Liver (tissue), 9 donors: ENCODE measurements around the gene VASN. TPM values are rescaled to one million over a fixed set of nuclear protein-coding genes. Genes with fewer than 3 reads are reported as not detected.

Experiments used
- DNase-seq: peaks from one replicate; pipeline ENCODE4 v3.0.0-alpha.2; 2017; ENCODE audit warnings: low spot score
- H3K27ac ChIP-seq, 2 donors: one replicate each; pipeline ENCODE4 v1.7.0; 2013; ENCODE audit warnings: inconsistent platforms in 2 of 2, low read length in 2 of 2, control low read depth in 1 of 2, low read depth in 1 of 2, mild to moderate bottlenecking in 1 of 2
- H3K27me3 ChIP-seq, 4 donors: one replicate each; pipeline versions ENCODE4 v1.6.1 to v1.7.0; 2013; ENCODE audit warnings: low read length in 3 of 4, inconsistent platforms in 1 of 4, mild to moderate bottlenecking in 1 of 4, moderate library complexity in 1 of 4; ENCODE audit not compliant: control insufficient read depth in 4 of 4, insufficient read depth in 4 of 4
- H3K36me3 ChIP-seq, 4 donors: one replicate each; pipeline versions ENCODE4 v1.6.1 to v1.7.0; 2013; ENCODE audit warnings: low read length in 3 of 4, mild to moderate bottlenecking in 3 of 4, low read depth in 1 of 4, moderate library complexity in 1 of 4; ENCODE audit not compliant: control insufficient read depth in 4 of 4, insufficient read depth in 3 of 4
- H3K4me1 ChIP-seq, 4 donors: one replicate each; pipeline versions ENCODE4 v1.6.1 to v1.7.0; 2013; ENCODE audit warnings: low read length in 3 of 4, mild to moderate bottlenecking in 3 of 4, moderate library complexity in 1 of 4; ENCODE audit not compliant: control insufficient read depth in 4 of 4, insufficient read depth in 4 of 4
- H3K4me3 ChIP-seq, 3 donors: one replicate each; pipeline versions ENCODE4 v1.6.1 to v1.7.0; 2013; ENCODE audit warnings: low read length in 3 of 3, control low read depth in 1 of 3, low read depth in 1 of 3, mild to moderate bottlenecking in 1 of 3
- H3K9ac ChIP-seq, 2 donors: one replicate each; pipeline ENCODE4 v1.7.0; 2013; ENCODE audit warnings: low read length in 2 of 2, mild to moderate bottlenecking in 2 of 2, moderate library complexity in 2 of 2, control low read depth in 1 of 2, low read depth in 1 of 2
- H3K9me3 ChIP-seq, 4 donors: one replicate each; pipeline versions ENCODE4 v1.6.1 to v1.7.0; 2013; ENCODE audit warnings: low read length in 3 of 4; ENCODE audit not compliant: control insufficient read depth in 4 of 4
- ATF3 ChIP-seq: IDR thresholded peaks from 2 replicates; pipeline ENCODE4 v1.6.1; 2016; ENCODE audit warnings: antibody characterized with exemption
- CTCF ChIP-seq: fragments of 150-350 bp; IDR thresholded peaks from 2 replicates; pipeline ENCODE4 v1.5.1; 2017; ENCODE audit warnings: improper control_type of control experiment, low read depth, low read length; ENCODE audit not compliant: missing input control
- EGR1 ChIP-seq, 2 donors: IDR thresholded peaks; 2 replicates each; pipeline ENCODE4 v1.6.1; 2016 to 2018; ENCODE audit warnings: antibody characterized with exemption in 2 of 2, low read depth in 2 of 2
- FOXA1 ChIP-seq: IDR thresholded peaks from 2 replicates; pipeline ENCODE4 v1.6.1; 2016; ENCODE audit warnings: antibody characterized with exemption
- FOXA2 ChIP-seq: IDR thresholded peaks from 2 replicates; pipeline ENCODE4 v1.6.1; 2016; ENCODE audit warnings: antibody characterized with exemption
- GABPA ChIP-seq, 2 donors: IDR thresholded peaks in 1 of 2; conservative IDR thresholded peaks in 1 of 2; 2 replicates each; pipeline ENCODE4 v1.6.1; 2016; ENCODE audit warnings: antibody characterized with exemption in 2 of 2, mild to moderate bottlenecking in 1 of 2, moderate library complexity in 1 of 2
- HNF4A ChIP-seq, 2 donors: conservative IDR thresholded peaks; 2 replicates each; pipeline ENCODE4 v1.6.1; 2016; ENCODE audit warnings: antibody characterized with exemption in 2 of 2, mild to moderate bottlenecking in 2 of 2
- HNF4G ChIP-seq: IDR thresholded peaks from 2 replicates; pipeline ENCODE4 v1.6.1; 2016; ENCODE audit warnings: antibody characterized with exemption
- JUND ChIP-seq, 2 donors: IDR thresholded peaks; 2 replicates each; pipeline ENCODE4 v1.6.1; 2016; ENCODE audit warnings: antibody characterized with exemption in 2 of 2
- MAX ChIP-seq: IDR thresholded peaks from 2 replicates; pipeline ENCODE4 v1.6.1; 2016; ENCODE audit warnings: antibody characterized with exemption
- NR2F2 ChIP-seq: IDR thresholded peaks from 2 replicates; pipeline ENCODE4 v1.6.1; 2016; ENCODE audit warnings: antibody characterized with exemption
- RAD21 ChIP-seq, 2 donors: IDR thresholded peaks; 2 replicates each; pipeline ENCODE4 v1.6.1; 2016; ENCODE audit warnings: antibody characterized with exemption in 2 of 2, mild to moderate bottlenecking in 2 of 2
- REST ChIP-seq: IDR thresholded peaks from 2 replicates; pipeline ENCODE4 v1.6.1; 2016; ENCODE audit warnings: antibody characterized with exemption, mild to moderate bottlenecking
- RXRA ChIP-seq, 2 donors: IDR thresholded peaks; 2 replicates each; pipeline ENCODE4 v1.6.1; 2017 to 2018; ENCODE audit warnings: antibody characterized with exemption in 2 of 2, mild to moderate bottlenecking in 1 of 2
- SP1 ChIP-seq: IDR thresholded peaks from 2 replicates; pipeline ENCODE4 v1.6.1; 2018; ENCODE audit warnings: antibody characterized with exemption, mild to moderate bottlenecking
- TAF1 ChIP-seq: conservative IDR thresholded peaks from 2 replicates; pipeline ENCODE4 v1.6.1; 2016; ENCODE audit warnings: antibody characterized with exemption, mild to moderate bottlenecking
- YY1 ChIP-seq: IDR thresholded peaks from 2 replicates; pipeline ENCODE4 v1.6.1; 2016; ENCODE audit warnings: antibody characterized with exemption, mild to moderate bottlenecking
- ZBTB33 ChIP-seq: IDR thresholded peaks from 2 replicates; pipeline ENCODE4 v1.6.1; 2016; ENCODE audit warnings: antibody characterized with exemption
- WGBS: extraction: QIAGEN DNeasy Blood & Tissue Kit; methylation state at CpG from one replicate; pipeline ENCODE4 v1.1.7; 2013; 5-methylcytosine and 5-hydroxymethylcytosine counted together
- polyA plus RNA-seq, 2 donors: library from polyadenylated mRNA; stranded (reverse) in 1 of 2; unstranded in 1 of 2; fragments of 200-250 nt in 1 of 2; fragments of >200 nt in 1 of 2; fragmentation: Nextera tagmentation in 1 of 2; extraction: Ambion mirVana in 1 of 2; gene quantifications; one replicate each; pipeline versions ENCODE4 v1.2.1 to v1.2.3, GENCODE V29; 2013 to 2015
- total RNA-seq, 2 donors: library from RNA; depleted of rRNA; stranded (reverse); fragments of >200 nt; gene quantifications; one replicate each; pipeline ENCODE4 v1.2.3, GENCODE V29; 2014
- donor health status: healthy.
- donor health status: healthy.
- donor health status: healthy.
- donor health status: healthy.
- donor health status: healthy.

Gene VASN
- total and polyA plus RNA-seq, 4 donors, result 6.2 to 26.9 (median 21.2) TPM

- H3K4me1 ChIP-seq, result peaks cover 9 to 41% (median 30%) of the 10 kb centered on the region in 4 donors
- H3K9ac ChIP-seq, result no peak overlapping the region
- no peak overlapping the region for H3K27ac ChIP-seq
- H3K4me3 ChIP-seq, result no peak overlapping the region
- H3K9me3 ChIP-seq, result no peaks in the 10 kb centered on the region
- no peak for TF ChIP-seq HNF4A (conservative IDR thresholded peaks at IDR 0.05)
- no peaks in the 10 kb centered on the region for H3K27me3 ChIP-seq
- no peak for DNase-seq
- H3K36me3 ChIP-seq, result peaks cover 0 to 17% (median 7%) of the 10 kb centered on the region in 4 donors
- WGBS, result 80% methylated on average over 59 of the region's 59 CpGs
Measured at GRCh38 chr16:4381072-4381934, 9.7 kb downstream of the VASN start.

- Histone ChIP-seq H3K9ac (no peak overlapping the region), H3K9me3 (no peaks in the 10 kb centered on the region), H3K27ac (no peak overlapping the region), H3K27me3 (no peaks in the 10 kb centered on the region), H3K4me1 (peaks cover 2 to 33% (median 22%) of the 10 kb centered on the region in 4 donors), H3K4me3 (no peak overlapping the region), H3K36me3 (peaks cover 0 to 17% (median 7%) of the 10 kb centered on the region in 4 donors)
- TF ChIP-seq JUND (IDR thresholded peaks at IDR 0.05), result no peak
- TF ChIP-seq GABPA (IDR thresholded peaks at IDR 0.05 in 1 of 2, conservative IDR thresholded peaks at IDR 0.05 in 1 of 2), result no peak
- TF ChIP-seq HNF4A (conservative IDR thresholded peaks at IDR 0.05), result no peak
- no peak for TF ChIP-seq FOXA2
- TF ChIP-seq FOXA1, result no peak
- no peak for TF ChIP-seq REST
- TF ChIP-seq ZBTB33, result no peak
- no peak for TF ChIP-seq RAD21 (IDR thresholded peaks at IDR 0.05)
- no peak for TF ChIP-seq HNF4G
- no peak for TF ChIP-seq SP1
- no peak for TF ChIP-seq RXRA (IDR thresholded peaks at IDR 0.05)
- no peak for TF ChIP-seq TAF1
- no peak for TF ChIP-seq EGR1 (IDR thresholded peaks at IDR 0.05; ENCODE audit: low read depth in 2 of 2)
- no peak for TF ChIP-seq YY1
- no peak for TF ChIP-seq CTCF
- no peak for TF ChIP-seq NR2F2
- no peak for TF ChIP-seq ATF3
- no peak for TF ChIP-seq MAX
- DNase-seq, result no peak
- 86% methylated on average over 55 of the region's 55 CpGs for WGBS
Measured at GRCh38 chr16:4381935-4382794, 10.5 kb downstream of the VASN start.
